ENCODE results near the gene KPNA6. TPM values are rescaled to one million over a fixed set of nuclear protein-coding genes. Genes with fewer than 3 reads are reported as not detected.

The KPNA6 gene
- total RNA-seq, 1 experiment from 2014 or later: 79.9 TPM

GRCh38 chr1:32106663-32107275, 1.1 kb upstream of the KPNA6 start (continued):
- TF ChIP-seq, protein P1, sequence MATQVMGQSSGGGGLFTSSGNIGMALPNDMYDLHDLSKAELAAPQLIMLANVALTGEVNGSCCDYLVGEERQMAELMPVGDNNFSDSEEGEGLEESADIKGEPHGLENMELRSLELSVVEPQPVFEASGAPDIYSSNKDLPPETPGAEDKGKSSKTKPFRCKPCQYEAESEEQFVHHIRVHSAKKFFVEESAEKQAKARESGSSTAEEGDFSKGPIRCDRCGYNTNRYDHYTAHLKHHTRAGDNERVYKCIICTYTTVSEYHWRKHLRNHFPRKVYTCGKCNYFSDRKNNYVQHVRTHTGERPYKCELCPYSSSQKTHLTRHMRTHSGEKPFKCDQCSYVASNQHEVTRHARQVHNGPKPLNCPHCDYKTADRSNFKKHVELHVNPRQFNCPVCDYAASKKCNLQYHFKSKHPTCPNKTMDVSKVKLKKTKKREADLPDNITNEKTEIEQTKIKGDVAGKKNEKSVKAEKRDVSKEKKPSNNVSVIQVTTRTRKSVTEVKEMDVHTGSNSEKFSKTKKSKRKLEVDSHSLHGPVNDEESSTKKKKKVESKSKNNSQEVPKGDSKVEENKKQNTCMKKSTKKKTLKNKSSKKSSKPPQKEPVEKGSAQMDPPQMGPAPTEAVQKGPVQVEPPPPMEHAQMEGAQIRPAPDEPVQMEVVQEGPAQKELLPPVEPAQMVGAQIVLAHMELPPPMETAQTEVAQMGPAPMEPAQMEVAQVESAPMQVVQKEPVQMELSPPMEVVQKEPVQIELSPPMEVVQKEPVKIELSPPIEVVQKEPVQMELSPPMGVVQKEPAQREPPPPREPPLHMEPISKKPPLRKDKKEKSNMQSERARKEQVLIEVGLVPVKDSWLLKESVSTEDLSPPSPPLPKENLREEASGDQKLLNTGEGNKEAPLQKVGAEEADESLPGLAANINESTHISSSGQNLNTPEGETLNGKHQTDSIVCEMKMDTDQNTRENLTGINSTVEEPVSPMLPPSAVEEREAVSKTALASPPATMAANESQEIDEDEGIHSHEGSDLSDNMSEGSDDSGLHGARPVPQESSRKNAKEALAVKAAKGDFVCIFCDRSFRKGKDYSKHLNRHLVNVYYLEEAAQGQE (IDR thresholded peaks at IDR 0.05; ENCODE audit: low read depth): no peak
- TF ChIP-seq POLR2AphosphoS5 (IDR thresholded peaks at IDR 0.05; ENCODE audit: low read depth, low read length) (no peak), JUND (IDR thresholded peaks at IDR 0.05) (no peak), ZBTB33 (IDR thresholded peaks at IDR 0.05; ENCODE audit: extremely low read depth, insufficient replicate concordance, low read length) (no peak)

GRCh38 chr1:32111040-32111623, 3.3 kb downstream of the KPNA6 start:
- Histone ChIP-seq H4K20me1 (ENCODE audit: insufficient read depth) (no peaks in the 10 kb centered on the region; the same call in 1 of the 2 replicates), H3K27me3 (ENCODE audit: insufficient read depth, low read length) (no peaks in the 10 kb centered on the region), H3K4me2 (ENCODE audit: low read length) (no peak overlapping the region; the same call in 1 of the 2 replicates), H3K36me3 (ENCODE audit: control insufficient read depth in 1 of 2, insufficient read depth in 2 of 2, low read length in 2 of 2) (peaks cover 0 to 2% of the 10 kb centered on the region in 2 experiments; a peak in 1 of 4 replicates), H3K79me2 (ENCODE audit: insufficient read depth, low read length) (peaks cover 83% of the 10 kb centered on the region), H2AFZ (ENCODE audit: low read depth, low read length, poor library complexity, severe bottlenecking) (no peak overlapping the region), H3K27ac (ENCODE audit: low read depth, low read length) (no peak overlapping the region), H3K4me3 (replicated peaks in 1 of 2; ENCODE audit: low read depth in 1 of 2, low read length in 2 of 2) (no peak overlapping the region), H3K9me2 (ENCODE audit: insufficient read depth) (no peaks in the 10 kb centered on the region), H3K4me1 (ENCODE audit: control insufficient read depth in 1 of 2, insufficient read depth in 2 of 2, low read length in 2 of 2) (peaks cover 27 to 54% of the 10 kb centered on the region in 2 experiments), H3K9me3 (ENCODE audit: control insufficient read depth in 1 of 2, insufficient read depth in 1 of 2, low read depth in 1 of 2, low read length in 2 of 2) (no peaks in the 10 kb centered on the region), H3K9ac (ENCODE audit: low read length) (no peak overlapping the region)
- RAD21 ChIA-PET (ENCODE audit: low non-redundant PET in 1 of 2, low total read pairs in 2 of 2, uncharacterized antibody in 2 of 2, unreplicated experiment in 2 of 2): no interaction called here
- DNase-seq (ENCODE audit: low read depth, low spot score) (no peak), ATAC-seq (no peak)
- CTCF ChIA-PET: interaction anchor here (1.0 to 1.4 kb wide), 3 partner anchors 9 to 66 kb away, joined by 3 to 6 read pairs (median 3); no protein-coding TSS in a partner anchor
- TSS peak; percentile 14 for BruUV-seq (replicated peaks)
- POLR2A ChIA-PET: no interaction called here
- intact Hi-C loops (cut with micrococcal nuclease): loop anchor here (5.0 kb wide), 1 partner anchor 66 kb away; the partner anchor contains the start of gene TXLNA
- TF ChIP-seq RAD21 (IDR thresholded peaks at IDR 0.05; ENCODE audit: low read depth) (no peak), YY1 (IDR thresholded peaks at IDR 0.05; ENCODE audit: extremely low read depth, insufficient replicate concordance, low read depth, low read length) (no peak), CBX3 (IDR thresholded peaks at IDR 0.05; ENCODE audit: low read depth) (no peak), EZH2phosphoT487 (IDR thresholded peaks at IDR 0.05; ENCODE audit: borderline replicate concordance) (no peak), CEBPB (IDR thresholded peaks at IDR 0.05; ENCODE audit: low read depth) (no peak), SP1 (IDR thresholded peaks at IDR 0.05; ENCODE audit: low read depth) (no peak), MAX (IDR thresholded peaks at IDR 0.05) (no peak), ELF1 (IDR thresholded peaks at IDR 0.05; ENCODE audit: borderline replicate concordance, low read depth) (no peak), FOSL1 (IDR thresholded peaks at IDR 0.05; ENCODE audit: low read depth) (no peak), POLR2AphosphoS5 (IDR thresholded peaks at IDR 0.05; ENCODE audit: low read depth, low read length) (no peak), EGR1 (IDR thresholded peaks at IDR 0.05; ENCODE audit: low read depth) (no peak)
- TF ChIP-seq, protein P1 (IDR thresholded peaks at IDR 0.05; ENCODE audit: low read depth): no peak
